Endometrium (tissue), 2 donors: ENCODE results near the gene TSPAN15.

Source experiments
- FAIRE-seq: peaks from 2 replicates; lab custom pipeline; 2012; peaks lifted over from hg19 to GRCh38; lab: Jason Lieb, UNC
- donor health status: control.
- donor health status: control.

TSPAN15 gene

GRCh38 chr10:69466158-69466490, 14.9 kb downstream of the TSPAN15 start:
- FAIRE-seq, result no peak

GRCh38 chr10:69466689-69467088, 15.4 kb downstream of the TSPAN15 start:
- no peak for FAIRE-seq

- no peak for FAIRE-seq
Observed at GRCh38 chr10:69467928-69468750, 16.9 kb downstream of the TSPAN15 start.

GRCh38 chr10:69468751-69469089, 17.5 kb downstream of the TSPAN15 start:
- no peak for FAIRE-seq

- FAIRE-seq, result no peak
Observed at GRCh38 chr10:69469976-69470375, 18.7 kb downstream of the TSPAN15 start.

- no peak for FAIRE-seq
Observed at GRCh38 chr10:69470463-69471384, 19.5 kb downstream of the TSPAN15 start.

GRCh38 chr10:69472142-69472541, 20.9 kb downstream of the TSPAN15 start:
- FAIRE-seq, result no peak

- FAIRE-seq, result no peak
Observed at GRCh38 chr10:69472544-69472943, 21.3 kb downstream of the TSPAN15 start.

- no peak for FAIRE-seq
Observed at GRCh38 chr10:69473304-69473990, 22.2 kb downstream of the TSPAN15 start.

- no peak for FAIRE-seq
Observed at GRCh38 chr10:69474742-69475432, 23.6 kb downstream of the TSPAN15 start.

GRCh38 chr10:69475433-69475830, 24.2 kb downstream of the TSPAN15 start:
- no peak for FAIRE-seq

GRCh38 chr10:69477968-69478597, 26.8 kb downstream of the TSPAN15 start:
- no peak for FAIRE-seq

GRCh38 chr10:69479240-69480067, 28.2 kb downstream of the TSPAN15 start:
- no peak for FAIRE-seq

GRCh38 chr10:69480068-69480412, 28.8 kb downstream of the TSPAN15 start:
- FAIRE-seq, result no peak

- FAIRE-seq, result no peak
Observed at GRCh38 chr10:69481305-69481704, 30.0 kb downstream of the TSPAN15 start.

- no peak for FAIRE-seq
Observed at GRCh38 chr10:69481811-69482524, 30.7 kb downstream of the TSPAN15 start.

- FAIRE-seq, result no peak
Observed at GRCh38 chr10:69483963-69484362, 32.7 kb downstream of the TSPAN15 start.

GRCh38 chr10:69484736-69485135, 33.5 kb downstream of the TSPAN15 start:
- FAIRE-seq, result no peak

GRCh38 chr10:69486922-69487730, 35.9 kb downstream of the TSPAN15 start:
- FAIRE-seq, result no peak
